Vagina (tissue), 2 donors: ENCODE results near the gene LENG8. TPM values are rescaled to one million over a fixed set of nuclear protein-coding genes. Genes with fewer than 3 reads are reported as not detected.

Source experiments
- DNase-seq, 2 donors: peaks; one replicate each; pipeline ENCODE4 v3.0.0-alpha.2; 2017; ENCODE audit errors: extremely low spot score in 2 of 2
- H3K27ac ChIP-seq: fragments of 200-600 bp; sonication (generic); one replicate; pipeline ENCODE4 v1.5.1; 2019
- H3K27me3 ChIP-seq: fragments of 200-600 bp; sonication (generic); one replicate; pipeline ENCODE4 v1.5.1; 2019
- H3K36me3 ChIP-seq, 2 donors: fragments of 200-600 bp; sonication (generic); one replicate each; pipeline ENCODE4 v1.5.1; 2017 to 2019
- H3K4me1 ChIP-seq: fragments of 200-600 bp; sonication (generic); one replicate; pipeline ENCODE4 v1.5.1; 2019
- H3K4me3 ChIP-seq, 2 donors: fragments of 200-600 bp; sonication (generic); 1 replicate in 1 of 2; 2 replicates in 1 of 2; pipeline ENCODE4 v1.5.1; 2016 to 2019
- H3K9me3 ChIP-seq: fragments of 200-600 bp; sonication (generic); one replicate; pipeline ENCODE4 v1.5.1; 2019
- CTCF ChIP-seq, 3 experiments: fragments of 450-650 bp in 2 of 3; fragments of 200-600 bp in 1 of 3; sonication (generic) in 1 of 3; IDR thresholded peaks; one replicate each; pipeline ENCODE4 v1.5.1; 2017 to 2019; ENCODE audit warnings: antibody characterized with exemption in 3 of 3, mild to moderate bottlenecking in 2 of 3, moderate library complexity in 2 of 3
- POLR2A ChIP-seq, 2 donors: fragments of 450-650 bp; IDR thresholded peaks; one replicate each; pipeline ENCODE4 v1.6.1; 2017; ENCODE audit warnings: antibody characterized with exemption in 2 of 2, mild to moderate bottlenecking in 2 of 2, moderate library complexity in 2 of 2
- POLR2AphosphoS5 ChIP-seq, 2 donors: sonication (generic); formaldehyde crosslinking; IDR thresholded peaks; one replicate each; pipeline ENCODE4 v1.9.0; 2017; ENCODE audit warnings: antibody characterized with exemption in 2 of 2, mild to moderate bottlenecking in 2 of 2, low read depth in 1 of 2; ENCODE audit not compliant: insufficient read depth in 1 of 2
- intact Hi-C: fragments of 100-400 bp; cut with DNase I; formaldehyde crosslinking; loops from one replicate; pipeline ENCODE4 v1.15.1; 2023
- total RNA-seq: library from RNA; depleted of rRNA; stranded (reverse); fragments of >200 nt; gene quantifications from one replicate; pipeline ENCODE4 v1.2.3, GENCODE V29; 2016

LENG8 gene
- total RNA-seq, 1 donor from 2014 or later: 129 TPM

GRCh38 chr19:54435551-54436016 is 13.4 kb upstream of the LENG8 start:
- H3K9me3 ChIP-seq: no peaks in the 10 kb centered on the region
- peaks cover 36% of the 10 kb centered on the region for H3K4me1 ChIP-seq
- peak overlapping the region; percentile 26 for H3K27ac ChIP-seq
- no peak for DNase-seq
- H3K4me3 ChIP-seq: no peak overlapping the region
- no peaks in the 10 kb centered on the region for H3K36me3 ChIP-seq
- no peaks in the 10 kb centered on the region for H3K27me3 ChIP-seq
- TF ChIP-seq POLR2A (IDR thresholded peaks at IDR 0.05) (no peak), CTCF (IDR thresholded peaks at IDR 0.05) (no peak), POLR2AphosphoS5 (IDR thresholded peaks at IDR 0.05; ENCODE audit: insufficient read depth in 1 of 2, low read depth in 1 of 2) (no peak)
- intact Hi-C loops: no loop called here

DNA sequence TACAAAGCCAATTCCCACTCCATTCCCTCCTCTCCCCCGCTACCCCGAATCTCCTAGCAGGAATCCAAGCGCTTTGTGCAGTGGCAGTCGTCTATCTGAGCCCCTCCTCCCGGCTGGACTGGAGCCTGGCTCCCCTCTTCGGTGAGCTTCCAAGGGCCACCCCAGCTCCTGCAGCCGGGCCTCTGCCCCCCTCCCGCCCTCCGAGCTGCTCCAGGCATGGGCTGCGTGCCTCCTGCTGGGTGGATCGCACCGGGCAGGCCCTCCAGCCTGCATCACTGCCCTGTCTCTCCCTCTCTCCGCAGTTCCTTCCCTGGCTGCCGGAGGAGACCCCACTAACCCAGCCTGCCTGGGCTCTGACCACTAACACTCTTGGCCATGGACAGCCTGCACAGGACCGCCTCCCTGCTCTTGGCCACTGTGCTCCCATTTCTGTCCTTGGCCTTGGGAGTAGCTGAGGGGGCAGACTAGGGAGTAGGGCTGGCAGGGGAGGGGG is 12.9 kb upstream of the LENG8 start:
- no peaks in the 10 kb centered on the region for H3K9me3 ChIP-seq
- H3K27ac ChIP-seq: peak overlapping the region; percentile 26
- H3K27me3 ChIP-seq: no peaks in the 10 kb centered on the region
- DNase-seq: no peak
- H3K4me3 ChIP-seq: no peak overlapping the region
- intact Hi-C loops: no loop called here
- no peaks in the 10 kb centered on the region for H3K36me3 ChIP-seq
- H3K4me1 ChIP-seq: peaks cover 31% of the 10 kb centered on the region
- TF ChIP-seq POLR2AphosphoS5 (IDR thresholded peaks at IDR 0.05; ENCODE audit: insufficient read depth in 1 of 2, low read depth in 1 of 2) (no peak), POLR2A (IDR thresholded peaks at IDR 0.05) (no peak), CTCF (IDR thresholded peaks at IDR 0.05) (no peak)

GRCh38 chr19:54436628-54437252 is 12.3 kb upstream of the LENG8 start:
- TF ChIP-seq POLR2AphosphoS5 (IDR thresholded peaks at IDR 0.05; ENCODE audit: insufficient read depth in 1 of 2, low read depth in 1 of 2): no peak
- no peak for TF ChIP-seq CTCF (IDR thresholded peaks at IDR 0.05)
- no peak for TF ChIP-seq POLR2A (IDR thresholded peaks at IDR 0.05)
- peak overlapping the region; percentile 26 for H3K27ac ChIP-seq
- no peak overlapping the region for H3K4me3 ChIP-seq
- no peak for DNase-seq
- H3K36me3 ChIP-seq: no peaks in the 10 kb centered on the region
- H3K27me3 ChIP-seq: no peaks in the 10 kb centered on the region
- H3K4me1 ChIP-seq: peaks cover 24% of the 10 kb centered on the region
- H3K9me3 ChIP-seq: no peaks in the 10 kb centered on the region
- intact Hi-C loops: no loop called here

- Histone ChIP-seq H3K9me3 (no peaks in the 10 kb centered on the region), H3K27me3 (no peaks in the 10 kb centered on the region), H3K4me1 (peaks cover 23% of the 10 kb centered on the region), H3K4me3 (no peak overlapping the region), H3K36me3 (peaks cover 0 to 3% of the 10 kb centered on the region in 2 donors), H3K27ac (no peak overlapping the region)
- intact Hi-C loops: no loop called here
- no peak for DNase-seq
- TF ChIP-seq POLR2AphosphoS5 (IDR thresholded peaks at IDR 0.05; ENCODE audit: insufficient read depth in 1 of 2, low read depth in 1 of 2) (no peak), POLR2A (IDR thresholded peaks at IDR 0.05) (no peak), CTCF (IDR thresholded peaks at IDR 0.05) (no peak)
Observed at GRCh38 chr19:54439174-54439851, 9.7 kb upstream of the LENG8 start.

GRCh38 chr19:54440641-54441040 is 8.4 kb upstream of the LENG8 start:
- no peak overlapping the region for H3K4me3 ChIP-seq
- peaks cover 0 to 9% of the 10 kb centered on the region in 2 donors for H3K36me3 ChIP-seq
- H3K4me1 ChIP-seq: peaks cover 10% of the 10 kb centered on the region
- no peak overlapping the region for H3K27ac ChIP-seq
- TF ChIP-seq POLR2A (IDR thresholded peaks at IDR 0.05) (no peak), POLR2AphosphoS5 (IDR thresholded peaks at IDR 0.05; ENCODE audit: insufficient read depth in 1 of 2, low read depth in 1 of 2) (no peak), CTCF (IDR thresholded peaks at IDR 0.05) (no peak)
- H3K27me3 ChIP-seq: no peaks in the 10 kb centered on the region
- DNase-seq: no peak
- no peaks in the 10 kb centered on the region for H3K9me3 ChIP-seq
- intact Hi-C loops: no loop called here
